ENCODE measurements around the gene CTPS1.

GRCh38 chr1:41033272-41033671 is 53.8 kb downstream of the CTPS1 start:
- TF ChIP-seq GATA2 (IDR thresholded peaks at IDR 0.05; ENCODE audit: low read depth, low read length) (no peak), GATA3 (IDR thresholded peaks at IDR 0.05; ENCODE audit: low read depth, low read length) (no peak)
